ENCODE results near the gene KRTAP10-2.
"Not testable (repeated sequence)": the region's sequence is repeated elsewhere in the genome, so short reads cannot be mapped to it uniquely, and the experiment has no call there.

Gene KRTAP10-2

DNA sequence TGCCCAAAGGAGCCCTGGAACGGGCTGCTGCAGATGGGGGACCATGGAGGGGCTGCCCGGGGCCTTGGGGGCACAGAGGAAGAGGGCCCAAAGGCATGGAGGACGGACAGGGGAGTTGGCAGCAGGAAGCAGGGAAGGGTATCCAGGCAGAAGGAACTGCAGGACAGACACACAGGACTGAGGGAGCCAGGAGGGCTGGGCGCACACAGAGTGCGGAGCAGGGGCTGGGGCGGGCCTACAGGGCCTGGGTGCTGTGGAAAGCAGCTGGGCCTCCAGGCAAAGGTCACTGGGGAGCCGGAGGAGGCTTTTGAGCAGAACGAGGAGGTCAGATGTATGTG lies 39.4 kb downstream of the KRTAP10-2 start:
- DNase-seq = no peak

DNA sequence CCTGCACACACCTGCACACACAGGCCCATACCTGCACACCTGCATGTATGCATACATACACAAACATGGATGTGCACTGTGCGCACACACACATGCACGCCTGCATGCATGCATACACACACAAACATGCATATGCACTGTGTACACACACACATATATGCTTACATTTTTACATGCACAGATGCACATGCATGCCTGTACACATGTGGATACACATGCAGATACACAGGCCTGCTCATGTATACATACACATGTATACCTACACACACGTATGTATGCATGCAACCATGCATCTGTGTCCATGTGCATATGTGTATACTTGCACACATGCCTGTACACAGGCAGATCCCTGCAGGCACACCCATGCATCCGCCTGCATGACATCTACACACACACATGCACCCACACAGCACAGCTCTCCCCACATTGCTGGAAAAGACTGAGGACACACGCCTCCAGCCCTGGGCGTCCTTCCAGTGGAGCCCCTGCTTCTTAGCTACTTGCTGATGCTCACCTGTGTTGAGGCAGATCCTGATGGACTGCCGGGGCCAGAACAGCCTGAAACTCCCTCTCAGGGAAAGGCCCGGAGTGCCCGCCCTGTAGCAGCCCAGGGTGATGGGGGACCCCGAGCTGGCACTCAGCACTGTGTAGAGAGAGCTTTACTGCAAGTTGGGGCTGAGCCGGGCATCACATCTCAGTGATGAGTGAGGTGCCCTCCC lies 39.9 kb downstream of the KRTAP10-2 start:
- DNase-seq = no peak

GRCh38 chr21:44510508-44511218 lies 40.6 kb downstream of the KRTAP10-2 start:
- peak; percentile 80 for DNase-seq

- no peak for DNase-seq
These were observed 41.2 kb downstream of the KRTAP10-2 start for GRCh38 chr21:44510109-44510507.

- DNase-seq = no peak
These were observed 41.8 kb downstream of the KRTAP10-2 start for GRCh38 chr21:44509539-44509938.

DNA sequence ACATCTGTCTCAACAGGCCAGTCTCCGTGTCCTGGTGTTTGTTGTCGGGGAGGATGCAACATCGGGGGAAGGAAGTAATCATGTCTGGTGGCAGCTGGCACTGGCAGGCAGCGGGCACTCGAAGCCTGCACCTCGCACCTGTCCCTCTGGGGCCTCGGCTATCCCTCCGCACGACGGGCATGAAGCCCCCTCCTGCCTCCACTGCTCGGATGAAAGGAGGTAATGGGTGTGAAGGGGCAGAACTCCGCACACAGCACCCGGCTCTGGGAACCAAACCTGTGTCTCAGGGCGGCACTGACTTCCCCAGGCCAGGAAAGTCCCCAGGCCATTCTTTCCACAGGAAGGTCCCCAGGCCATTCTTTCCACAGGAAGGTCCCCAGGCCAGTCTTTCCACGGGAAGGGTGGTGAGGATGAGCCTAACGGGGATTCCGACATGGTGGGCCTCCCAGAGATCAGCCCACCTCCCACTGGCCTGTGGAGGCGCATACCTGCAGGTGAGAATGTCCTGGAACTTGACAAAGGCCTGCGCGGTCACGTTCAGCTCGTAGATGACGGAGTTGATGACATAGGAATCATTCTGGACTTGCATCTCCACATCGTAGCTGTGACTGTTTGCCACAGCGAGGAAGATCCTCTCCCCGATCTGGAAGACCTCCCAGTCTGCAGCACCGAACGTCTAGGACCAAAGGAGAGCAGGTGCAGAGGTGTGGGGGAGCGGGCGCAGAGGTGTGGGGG lies 42.4 kb downstream of the KRTAP10-2 start:
- no peak for DNase-seq

DNA sequence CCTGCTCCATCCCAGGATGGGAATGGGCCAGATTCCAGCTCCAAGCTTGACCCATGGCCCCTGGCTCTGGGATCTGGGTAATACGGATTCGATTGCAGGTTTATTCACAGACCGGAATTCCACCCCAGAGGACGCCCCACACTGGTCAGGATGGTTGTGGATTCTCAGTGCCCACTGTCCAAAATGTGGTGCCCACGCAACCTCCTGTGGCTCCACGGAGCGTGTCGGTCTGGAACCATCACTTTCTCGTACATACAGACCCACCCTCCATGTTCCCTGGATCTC lies 42.9 kb downstream of the KRTAP10-2 start:
- DNase-seq = no peak

GRCh38 chr21:44507673-44508425 lies 43.5 kb downstream of the KRTAP10-2 start:
- no peak for DNase-seq

- DNase-seq = no peak
These were observed 44.7 kb downstream of the KRTAP10-2 start for GRCh38 chr21:44506279-44507255.

- no peak for DNase-seq
These were observed 45.5 kb downstream of the KRTAP10-2 start for GRCh38 chr21:44505673-44506278.

DNA sequence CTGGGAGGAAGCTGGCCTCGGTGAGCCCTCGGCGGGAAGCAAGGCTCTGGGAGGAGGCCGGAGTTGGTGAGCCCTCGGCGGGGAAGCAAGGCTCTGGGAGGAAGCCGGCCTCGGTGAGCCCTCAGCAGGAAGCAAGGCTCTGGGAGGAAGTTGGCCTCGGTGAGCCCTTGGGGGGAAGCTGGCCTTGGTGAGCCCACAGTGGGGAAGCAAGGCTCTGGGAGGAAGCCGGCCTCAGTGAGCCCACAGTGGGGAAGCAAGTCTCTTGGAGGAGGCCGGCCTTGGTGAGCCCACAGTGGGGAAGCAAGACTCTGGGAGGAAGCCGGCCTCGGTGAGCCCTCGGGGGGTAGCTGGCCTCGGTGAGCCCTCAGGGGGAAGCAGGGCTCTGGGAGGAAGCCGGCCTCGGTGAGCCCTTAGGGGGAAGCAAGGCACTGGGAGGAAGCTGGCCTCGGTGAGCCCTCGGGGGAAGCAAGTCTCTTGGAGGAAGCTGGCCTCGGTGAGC lies 47.4 kb downstream of the KRTAP10-2 start:
- no peak for DNase-seq

DNA sequence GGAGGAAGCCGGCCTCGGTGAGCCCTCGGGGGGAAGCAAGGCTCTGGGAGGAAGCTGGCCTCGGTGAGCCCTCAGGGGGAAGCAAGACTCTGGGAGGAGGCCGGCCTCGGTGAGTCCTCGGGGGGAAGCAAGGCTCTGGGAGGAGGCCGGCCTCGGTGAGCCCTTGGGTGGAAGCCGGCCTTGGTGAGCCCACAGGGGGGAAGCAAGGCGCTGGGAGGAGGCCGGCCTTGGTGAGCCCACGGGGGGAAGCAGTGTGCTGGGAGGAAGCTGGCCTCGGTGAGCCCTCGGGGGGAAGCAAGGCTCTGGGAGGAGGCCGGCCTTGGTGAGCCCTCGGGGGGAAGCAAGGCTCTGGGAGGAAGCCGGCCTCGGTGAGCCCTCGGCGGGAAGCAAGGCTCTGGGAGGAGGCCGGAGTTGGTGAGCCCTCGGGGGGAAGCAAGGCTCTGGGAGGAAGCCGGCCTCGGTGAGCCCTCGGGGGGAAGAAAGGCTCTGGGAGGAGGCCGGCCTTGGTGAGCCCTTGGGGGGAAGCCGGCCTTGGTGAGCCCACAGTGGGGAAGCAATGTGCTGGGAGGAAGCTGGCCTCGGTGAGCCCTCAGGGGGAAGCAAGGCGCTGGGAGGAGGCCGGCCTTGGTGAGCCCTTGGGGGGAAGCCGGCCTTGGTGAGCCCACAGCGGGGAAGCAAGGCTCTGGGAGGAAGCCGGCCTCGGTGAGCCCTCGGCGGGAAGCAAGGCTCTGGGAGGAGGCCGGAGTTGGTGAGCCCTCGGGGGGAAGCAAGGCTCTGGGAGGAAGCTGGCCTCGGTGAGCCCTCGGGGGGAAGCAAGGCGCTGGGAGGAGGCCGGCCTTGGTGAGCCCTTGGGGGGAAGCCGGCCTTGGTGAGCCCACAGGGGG lies 48.1 kb downstream of the KRTAP10-2 start:
- DNase-seq = not testable (repeated sequence)

GRCh38 chr21:44502171-44502958 lies 48.9 kb downstream of the KRTAP10-2 start:
- no peak for DNase-seq

All from effector CD4-positive, alpha-beta T cell (primary cell).